H1 (cell line): ENCODE results near the gene PHRF1. TPM values are rescaled to one million over a fixed set of nuclear protein-coding genes. Genes with fewer than 3 reads are reported as not detected.

Experiments used
- KDM5A ChIP-seq: fragments of 200-600 bp; IDR thresholded peaks from 2 replicates; pipeline ENCODE4 v1.7.1; 2012; ENCODE audit warnings: mild to moderate bottlenecking, low read length, inconsistent platforms, mixed read lengths
- SP1 ChIP-seq: IDR thresholded peaks from 2 replicates; pipeline ENCODE4 v1.6.1; 2011; ENCODE audit warnings: low read depth, low read length
- polyA plus RNA-seq, 7 experiments: library from polyadenylated mRNA; depleted of rRNA in 3 of 7; stranded (reverse) in 5 of 7; unstranded in 2 of 7; fragments of >200 nt in 5 of 7; fragments of 200-250 nt in 2 of 7; gene quantifications; 1 replicate in 5 of 7; 2 replicates in 1 of 7; 4 replicates in 1 of 7; pipeline versions ENCODE4 v1.2.1 to v1.2.3, GENCODE V29; 2011 to 2013; ENCODE audit warnings: missing spikeins in 2 of 7, mixed read lengths in 2 of 7
- total RNA-seq: library from RNA; stranded (reverse); fragmentation: NEBNext Ultra II Directional; extraction: Animal tissue kit (Norgen Biotek cat#: 25700); gene quantifications from 2 replicates; pipeline ENCODE4 v1.2.1, GENCODE V29; 2021

Gene PHRF1
- total and polyA plus RNA-seq, 2 of the 8 experiments (the other 6 are each of a cell fraction or from before 2014, with no cell fraction given): 13.4 to 37.3 TPM

- no peak for TF ChIP-seq KDM5A
- TF ChIP-seq SP1: no peak
Observed at GRCh38 chr11:533586-534395, 42.5 kb upstream of the PHRF1 start (continued).
